B cell (primary cell): Measurements from ENCODE around the gene CSNK1G3. TPM values are rescaled to one million over a fixed set of nuclear protein-coding genes. Genes with fewer than 3 reads are reported as not detected.

Experiments used
- ATAC-seq: fragments of 200-7000 bp; cut with Tn5 transposase; one replicate; pipeline ENCODE4 v1.10.0; 2021; ENCODE audit warnings: low read depth, mild to moderate bottlenecking, moderate number of reproducible peaks, moderate library complexity
- CTCF ChIA-PET: fragments of 350-600 bp; sonication (Branson Sonifier 250); formaldehyde crosslinking; loops from one replicate; lab custom pipeline; 2021; ENCODE audit warnings: antibody characterized with exemption, inconsistent platforms; lab: Charles Lee
- POLR2A ChIA-PET: fragments of 350-600 bp; sonication (Branson Sonifier 250); formaldehyde crosslinking; loops from one replicate; lab custom pipeline; 2021; ENCODE audit warnings: antibody characterized with exemption; lab: Charles Lee
- DNase-seq: peaks from one replicate; pipeline ENCODE4 v3.0.0; 2013
- H2AFZ ChIP-seq: 2 replicates; pipeline ENCODE4 v1.6.1; 2012; ENCODE audit warnings: mild to moderate bottlenecking, low read depth, low read length; ENCODE audit not compliant: insufficient read depth, poor library complexity, severe bottlenecking
- H3K27ac ChIP-seq, 2 donors: 1 replicate in 1 of 2; 2 replicates in 1 of 2; pipeline ENCODE4 v1.5.1; 2012 to 2013; ENCODE audit warnings: low read length in 2 of 2, mild to moderate bottlenecking in 2 of 2, moderate library complexity in 1 of 2
- H3K27me3 ChIP-seq, 4 experiments: fragments of 200-600 bp in 1 of 4; sonication (generic) in 1 of 4; replicated peaks in 1 of 4; 1 replicate in 2 of 4; 2 replicates in 2 of 4; pipeline versions ENCODE4 v1.6.1 to v1.7.0; 2013 to 2016; ENCODE audit warnings: low read length in 3 of 4, mild to moderate bottlenecking in 2 of 4, mixed read lengths in 1 of 4, moderate library complexity in 1 of 4; ENCODE audit not compliant: insufficient read depth in 4 of 4, control insufficient read depth in 3 of 4; ENCODE audit errors: control extremely low read depth in 1 of 4
- H3K36me3 ChIP-seq, 2 experiments: replicated peaks in 1 of 2; 1 replicate in 1 of 2; 2 replicates in 1 of 2; pipeline versions ENCODE4 v1.6.1 to v1.7.1; 2013; ENCODE audit warnings: low read length in 1 of 2; ENCODE audit not compliant: insufficient read depth in 2 of 2, control insufficient read depth in 1 of 2; ENCODE audit errors: control extremely low read depth in 1 of 2, extremely low read depth in 1 of 2
- H3K4me1 ChIP-seq, 2 donors: fragments of 200-600 bp in 1 of 2; sonication (generic) in 1 of 2; 1 replicate in 1 of 2; 2 replicates in 1 of 2; pipeline versions ENCODE4 v1.5.1 to v1.6.1; 2013 to 2017; ENCODE audit warnings: low read length in 2 of 2; ENCODE audit not compliant: control insufficient read depth in 2 of 2, insufficient read depth in 2 of 2
- H3K4me2 ChIP-seq: replicated peaks from 2 replicates; pipeline ENCODE3; 2012; ENCODE audit warnings: mild to moderate bottlenecking, low read depth, low read length; ENCODE audit not compliant: poor library complexity, severe bottlenecking
- H3K4me3 ChIP-seq, 5 experiments: fragments of 200-600 bp in 1 of 5; sonication (generic) in 1 of 5; 1 replicate in 3 of 5; 2 replicates in 2 of 5; pipeline versions ENCODE4 v1.5.1 to v1.7.0; 2011 to 2016; ENCODE audit warnings: low read length in 4 of 5, mild to moderate bottlenecking in 4 of 5, low read depth in 2 of 5, control low read depth in 1 of 5, moderate library complexity in 1 of 5; ENCODE audit not compliant: insufficient read depth in 1 of 5; ENCODE audit errors: control extremely low read depth in 1 of 5, extremely low read depth in 1 of 5
- H3K79me2 ChIP-seq: fragments of 200-600 bp; sonication (generic); one replicate; pipeline ENCODE4 v1.6.0; 2016; ENCODE audit warnings: low read length; ENCODE audit not compliant: control insufficient read depth, insufficient read depth
- H3K9ac ChIP-seq: fragments of 200-600 bp; sonication (generic); 2 replicates; pipeline ENCODE4 v1.6.1; 2017; ENCODE audit warnings: mild to moderate bottlenecking, low read length, moderate library complexity
- H3K9me3 ChIP-seq, 3 donors: one replicate each; pipeline versions ENCODE4 v1.6.1 to v1.7.1; 2013; ENCODE audit warnings: low read length in 2 of 3; ENCODE audit not compliant: control insufficient read depth in 2 of 3, insufficient read depth in 1 of 3; ENCODE audit errors: control extremely low read depth in 1 of 3
- H4K20me1 ChIP-seq: 2 replicates; pipeline ENCODE4 v1.6.0; 2012; ENCODE audit warnings: mild to moderate bottlenecking, low read length; ENCODE audit not compliant: insufficient read depth, control insufficient read depth, poor library complexity, severe bottlenecking
- H3K27ac Mint-ChIP-seq: one replicate; pipeline ENCODE4 v1.8.0; 2021; ENCODE audit warnings: mixed read lengths
- H3K27me3 Mint-ChIP-seq: one replicate; pipeline ENCODE4 v1.8.0; 2021; ENCODE audit warnings: mixed read lengths
- H3K4me1 Mint-ChIP-seq: one replicate; pipeline ENCODE4 v1.8.0; 2021; ENCODE audit warnings: mixed read lengths
- H3K4me3 Mint-ChIP-seq: one replicate; pipeline ENCODE4 v1.8.0; 2021; ENCODE audit warnings: mixed read lengths
- H3K9me3 Mint-ChIP-seq: one replicate; pipeline ENCODE4 v1.8.0; 2022; ENCODE audit warnings: mixed read lengths; ENCODE audit not compliant: insufficient read depth
- CTCF ChIP-seq: fragments of 200-600 bp; IDR thresholded peaks from one replicate; pipeline ENCODE4 v1.8.0; 2022; ENCODE audit warnings: antibody characterized with exemption, mild to moderate bottlenecking
- EZH2 ChIP-seq: IDR thresholded peaks from 2 replicates; pipeline ENCODE4 v1.6.1; 2012; ENCODE audit warnings: borderline replicate concordance, low read depth, mild to moderate bottlenecking, moderate library complexity, low read length; ENCODE audit not compliant: insufficient read depth, poor library complexity, severe bottlenecking
- WGBS: methylation state at CpG from one replicate; pipeline ENCODE4 v1.1.5; 2013; ENCODE audit warnings: missing lambda C conversion rate; ENCODE audit not compliant: insufficient coverage; 5-methylcytosine and 5-hydroxymethylcytosine counted together
- intact Hi-C: fragments of 100-400 bp; cut with micrococcal nuclease; formaldehyde crosslinking; loops from one replicate; pipeline ENCODE4 v1.10.0; 2022
- polyA plus RNA-seq: library from polyadenylated mRNA; depleted of rRNA; stranded (reverse); fragments of >200 nt; gene quantifications from 2 replicates; pipeline ENCODE4 v1.2.3, GENCODE V29; 2012
- total RNA-seq, 2 donors: library from RNA; stranded (reverse); fragments of 120-200 nt in 1 of 2; gene quantifications; 1 replicate in 1 of 2; 2 replicates in 1 of 2; pipeline versions ENCODE4 v1.2.3 to v1.2.4, GENCODE V29; 2013 to 2022

Gene CSNK1G3
- total and polyA plus RNA-seq, 2 donors (not counting 1 experiment from before 2014, with no cell fraction given) = 20.8 to 140 TPM

- POLR2A ChIA-PET = no interaction called here
- TF ChIP-seq CTCF (no peak), EZH2 (no peak)
These were observed 153.0 kb downstream of the CSNK1G3 start for GRCh38 chr5:123664961-123665360.

GRCh38 chr5:123665822-123666371, 153.9 kb downstream of the CSNK1G3 start:
- Histone ChIP-seq H3K4me2 (no peak overlapping the region), H3K79me2 (no peaks in the 10 kb centered on the region), H4K20me1 (no peaks in the 10 kb centered on the region), H3K27ac (no peak overlapping the region), H3K9me3 (peaks cover 0 to 9% (median 0%) of the 10 kb centered on the region in 3 donors), H2AFZ (no peak overlapping the region), H3K9ac (no peak overlapping the region), H3K4me3 (no peak overlapping the region), H3K27me3 (no peaks in the 10 kb centered on the region), H3K4me1 (no peaks in the 10 kb centered on the region), H3K36me3 (no peaks in the 10 kb centered on the region)
- H3K4me1 Mint-ChIP-seq = no peaks in the 10 kb centered on the region
- H3K4me3 Mint-ChIP-seq = no peak overlapping the region
- POLR2A ChIA-PET = no interaction called here
- DNase-seq (no peak), ATAC-seq (no peak)
- no peak for TF ChIP-seq CTCF
- no peak for TF ChIP-seq EZH2
- intact Hi-C loops = no loop called here
- H3K27me3 Mint-ChIP-seq = no peaks in the 10 kb centered on the region
- no peaks in the 10 kb centered on the region for H3K9me3 Mint-ChIP-seq
- CTCF ChIA-PET = no interaction called here
- no CpG with 5 or more reads among the region's 2 CpGs for WGBS
- no peak overlapping the region for H3K27ac Mint-ChIP-seq

More at GRCh38 chr5:123664961-123665360, 153.0 kb downstream of the CSNK1G3 start:
- no peaks in the 10 kb centered on the region for H3K79me2 ChIP-seq
- CTCF ChIA-PET = no interaction called here
- H3K27ac ChIP-seq = no peak overlapping the region
- intact Hi-C loops = no loop called here
- no peak overlapping the region for H2AFZ ChIP-seq
- no peak overlapping the region for H3K4me3 Mint-ChIP-seq
- DNase-seq = no peak
- peaks cover 0 to 9% (median 0%) of the 10 kb centered on the region in 3 donors for H3K9me3 ChIP-seq
- no peaks in the 10 kb centered on the region for H3K27me3 Mint-ChIP-seq
- no peak overlapping the region for H3K27ac Mint-ChIP-seq
- H3K27me3 ChIP-seq = no peaks in the 10 kb centered on the region
- no peaks in the 10 kb centered on the region for H4K20me1 ChIP-seq
- ATAC-seq = no peak
- no peaks in the 10 kb centered on the region for H3K36me3 ChIP-seq
- no CpG with 5 or more reads among the region's 1 CpG for WGBS
- no peak overlapping the region for H3K4me3 ChIP-seq
- H3K9me3 Mint-ChIP-seq = no peaks in the 10 kb centered on the region
- H3K9ac ChIP-seq = no peak overlapping the region
- H3K4me1 Mint-ChIP-seq = peaks cover 2% of the 10 kb centered on the region
- peaks cover 0 to under 1% of the 10 kb centered on the region in 2 donors for H3K4me1 ChIP-seq
- no peak overlapping the region for H3K4me2 ChIP-seq
